ENCODE results near the gene SMG9. TPM values are rescaled to one million over a fixed set of nuclear protein-coding genes. Genes with fewer than 3 reads are reported as not detected.
"Not testable (repeated sequence)": the region's sequence is repeated elsewhere in the genome, so short reads cannot be mapped to it uniquely, and the experiment has no call there.

The SMG9 gene
- total RNA-seq, 4 donors from 2014 or later = 4.5 to 9.1 (median 7.1) TPM

- no peak overlapping the region for H3K4me3 ChIP-seq
- DNase-seq = no peak
- no peak for ATAC-seq
- no peaks in the 10 kb centered on the region for H3K9me3 ChIP-seq
- no peak overlapping the region for H3K27ac ChIP-seq
- intact Hi-C loops (cut with DNase I; ENCODE audit: low total_unique reads) (no loop called here), in situ Hi-C loops (cut with MboI; ENCODE audit: low sequenced_read_pairs in 4 of 4) (no loop called here)
- TF ChIP-seq, protein P1, sequence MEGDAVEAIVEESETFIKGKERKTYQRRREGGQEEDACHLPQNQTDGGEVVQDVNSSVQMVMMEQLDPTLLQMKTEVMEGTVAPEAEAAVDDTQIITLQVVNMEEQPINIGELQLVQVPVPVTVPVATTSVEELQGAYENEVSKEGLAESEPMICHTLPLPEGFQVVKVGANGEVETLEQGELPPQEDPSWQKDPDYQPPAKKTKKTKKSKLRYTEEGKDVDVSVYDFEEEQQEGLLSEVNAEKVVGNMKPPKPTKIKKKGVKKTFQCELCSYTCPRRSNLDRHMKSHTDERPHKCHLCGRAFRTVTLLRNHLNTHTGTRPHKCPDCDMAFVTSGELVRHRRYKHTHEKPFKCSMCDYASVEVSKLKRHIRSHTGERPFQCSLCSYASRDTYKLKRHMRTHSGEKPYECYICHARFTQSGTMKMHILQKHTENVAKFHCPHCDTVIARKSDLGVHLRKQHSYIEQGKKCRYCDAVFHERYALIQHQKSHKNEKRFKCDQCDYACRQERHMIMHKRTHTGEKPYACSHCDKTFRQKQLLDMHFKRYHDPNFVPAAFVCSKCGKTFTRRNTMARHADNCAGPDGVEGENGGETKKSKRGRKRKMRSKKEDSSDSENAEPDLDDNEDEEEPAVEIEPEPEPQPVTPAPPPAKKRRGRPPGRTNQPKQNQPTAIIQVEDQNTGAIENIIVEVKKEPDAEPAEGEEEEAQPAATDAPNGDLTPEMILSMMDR (IDR thresholded peaks at IDR 0.05 in 4 of 5, conservative IDR thresholded peaks at IDR 0.05 in 1 of 5) = no peak
- TF ChIP-seq POLR2A (IDR thresholded peaks at IDR 0.05) = no peak
- no peaks in the 10 kb centered on the region for H3K4me1 ChIP-seq
- H3K36me3 ChIP-seq = no peaks in the 10 kb centered on the region
- H3K27me3 ChIP-seq = no peaks in the 10 kb centered on the region
Measured at GRCh38 chr19:43683905-43684304, 70.9 kb downstream of the SMG9 start.

GRCh38 chr19:43682824-43683661, 71.7 kb downstream of the SMG9 start:
- Histone ChIP-seq H3K9me3 (no peaks in the 10 kb centered on the region), H3K4me1 (no peaks in the 10 kb centered on the region), H3K4me3 (no peak overlapping the region), H3K27ac (no peak overlapping the region), H3K27me3 (no peaks in the 10 kb centered on the region), H3K36me3 (no peaks in the 10 kb centered on the region)
- in situ Hi-C loops (cut with MboI; ENCODE audit: low sequenced_read_pairs in 4 of 4) = no loop called here
- intact Hi-C loops (cut with DNase I; ENCODE audit: low total_unique reads) = no loop called here
- ATAC-seq (no peak), DNase-seq (no peak)
- no peak for TF ChIP-seq POLR2A (IDR thresholded peaks at IDR 0.05)
- TF ChIP-seq, protein P1 (IDR thresholded peaks at IDR 0.05 in 4 of 5, conservative IDR thresholded peaks at IDR 0.05 in 1 of 5) = no peak

DNA sequence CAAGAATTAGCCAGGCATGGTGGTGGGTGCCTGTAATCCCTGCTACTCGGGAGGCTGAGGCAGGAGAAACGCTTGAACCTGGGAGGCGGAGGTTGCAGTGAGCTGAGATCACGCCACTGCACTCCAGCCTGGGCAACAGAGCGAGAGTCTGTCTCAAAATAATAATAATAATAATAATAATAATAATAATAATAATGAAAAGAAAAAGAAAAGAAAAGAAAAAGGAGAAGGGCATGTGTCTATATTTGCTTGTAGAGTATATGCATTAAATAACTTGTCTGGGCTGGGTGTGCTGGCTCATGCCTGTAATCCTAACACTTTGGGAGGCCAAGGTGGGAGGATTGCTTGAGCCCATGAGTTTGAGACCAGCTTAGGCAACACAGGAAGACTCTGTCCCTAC, 72.5 kb downstream of the SMG9 start:
- H3K4me1 ChIP-seq; H3K27ac ChIP-seq; H3K36me3 ChIP-seq; H3K4me3 ChIP-seq; H3K9me3 ChIP-seq; DNase-seq; intact Hi-C loops (cut with DNase I; ENCODE audit: low total_unique reads); H3K27me3 ChIP-seq; ATAC-seq; in situ Hi-C loops (cut with MboI; ENCODE audit: low sequenced_read_pairs in 4 of 4): not testable (repeated sequence)

GRCh38 chr19:43681821-43682220, 72.9 kb downstream of the SMG9 start:
- in situ Hi-C loops (cut with MboI; ENCODE audit: low sequenced_read_pairs in 4 of 4) = no loop called here
- Histone ChIP-seq H3K9me3 (no peaks in the 10 kb centered on the region), H3K27me3 (no peaks in the 10 kb centered on the region), H3K4me1 (no peaks in the 10 kb centered on the region), H3K27ac (no peak overlapping the region), H3K4me3 (no peak overlapping the region), H3K36me3 (no peaks in the 10 kb centered on the region)
- ATAC-seq (no peak), DNase-seq (no peak)
- TF ChIP-seq POLR2A (IDR thresholded peaks at IDR 0.05) = no peak
- TF ChIP-seq, protein P1 (IDR thresholded peaks at IDR 0.05 in 4 of 5, conservative IDR thresholded peaks at IDR 0.05 in 1 of 5) = no peak
- intact Hi-C loops (cut with DNase I; ENCODE audit: low total_unique reads) = no loop called here

DNA sequence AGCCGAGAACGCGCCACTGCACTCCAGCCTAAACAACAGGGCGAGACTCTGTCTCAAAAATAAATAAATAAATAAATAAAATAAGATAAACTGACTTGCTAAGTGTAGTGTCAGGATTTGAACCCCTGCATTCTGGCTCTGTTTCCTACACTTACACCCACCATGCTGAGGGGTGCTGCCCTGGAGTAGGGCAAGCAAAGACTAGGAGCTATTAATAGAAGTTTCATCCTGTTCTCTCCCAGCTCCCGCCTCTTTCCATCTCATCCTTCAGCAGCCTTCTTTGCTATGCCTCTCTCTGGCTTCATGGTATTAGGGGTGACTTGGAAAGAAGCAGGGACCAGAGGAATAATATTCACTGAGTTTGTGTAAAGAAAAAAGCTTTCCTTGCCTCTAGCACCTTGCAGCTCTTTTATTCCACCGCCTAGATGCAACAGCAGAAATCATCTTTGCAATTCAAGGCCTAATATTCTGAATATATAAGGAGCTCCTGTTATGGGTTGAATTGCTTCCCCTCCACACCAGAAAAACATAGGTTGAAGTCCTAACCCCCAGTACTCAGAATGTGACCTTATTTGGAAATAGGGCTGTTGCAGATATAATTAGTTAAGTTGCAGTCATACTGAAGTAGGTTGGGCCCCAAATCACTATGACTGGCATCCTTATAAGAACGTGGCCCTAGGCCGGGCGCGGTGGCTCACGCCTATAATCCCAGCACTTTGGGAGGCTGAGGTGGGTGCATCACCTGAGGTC, 76.1 kb downstream of the SMG9 start:
- H3K27me3 ChIP-seq = no peaks in the 10 kb centered on the region
- in situ Hi-C loops (cut with MboI; ENCODE audit: low sequenced_read_pairs in 4 of 4) (no loop called here), intact Hi-C loops (cut with DNase I; ENCODE audit: low total_unique reads) (no loop called here)
- ATAC-seq (no peak), DNase-seq (no peak)
- H3K36me3 ChIP-seq = no peaks in the 10 kb centered on the region
- TF ChIP-seq, protein P1 (IDR thresholded peaks at IDR 0.05 in 4 of 5, conservative IDR thresholded peaks at IDR 0.05 in 1 of 5) = no peak
- TF ChIP-seq POLR2A (IDR thresholded peaks at IDR 0.05) = no peak
- no peak overlapping the region for H3K27ac ChIP-seq
- H3K9me3 ChIP-seq = no peaks in the 10 kb centered on the region
- H3K4me1 ChIP-seq = no peaks in the 10 kb centered on the region
- H3K4me3 ChIP-seq = no peak overlapping the region

Data from gastrocnemius medialis (tissue), 4 donors.